SK-N-SH (cell line): ENCODE results near the gene UPK1A. TPM values are rescaled to one million over a fixed set of nuclear protein-coding genes. Genes with fewer than 3 reads are reported as not detected.

ENCODE experiments used
- CTCF ChIA-PET: fragments of 300-600, 350-600 bp; formaldehyde crosslinking; extraction: SDS; loops from one replicate; lab custom pipeline; 2021; lab: Yijun Ruan, JAX
- POLR2A ChIA-PET: fragments of 350-600 bp; sonication (Branson Sonifier 250); formaldehyde crosslinking; extraction: SDS; loops from one replicate; lab custom pipeline; 2020; ENCODE audit warnings: antibody characterized with exemption, inconsistent platforms; lab: Yijun Ruan, JAX
- DNase-seq: peaks from one replicate; pipeline ENCODE4 v3.0.0; 2012
- H2AFZ ChIP-seq: fragments of 200-600 bp; sonication (generic); 2 replicates; pipeline ENCODE4 v1.8.1; 2016; ENCODE audit warnings: antibody characterized with exemption, mild to moderate bottlenecking, low read depth
- H3F3A ChIP-seq: fragments of 200-600 bp; sonication (generic); replicated peaks from 2 replicates; pipeline ENCODE3; 2016; ENCODE audit warnings: antibody characterized with exemption, mild to moderate bottlenecking; ENCODE audit not compliant: insufficient read depth
- H3K27ac ChIP-seq, 2 experiments: fragments of 200-500 bp in 1 of 2; fragments of 200-600 bp in 1 of 2; sonication (Bioruptor generic) in 1 of 2; sonication (generic), shearing (Covaris generic) in 1 of 2; 2 replicates each; pipeline versions ENCODE4 v1.5.1 to v1.6.1; 2014 to 2016; ENCODE audit warnings: low read depth in 2 of 2, inconsistent platforms in 1 of 2, low read length in 1 of 2, mild to moderate bottlenecking in 1 of 2, mixed read lengths in 1 of 2
- H3K27me3 ChIP-seq: fragments of 200-600 bp; sonication (generic), shearing (Covaris generic); 2 replicates; pipeline ENCODE4 v1.6.1; 2016; ENCODE audit warnings: mixed run types; ENCODE audit not compliant: insufficient read depth
- H3K36me3 ChIP-seq, 2 experiments: fragments of 200-500 bp in 1 of 2; fragments of 200-600 bp in 1 of 2; sonication (Bioruptor generic) in 1 of 2; sonication (generic) in 1 of 2; replicated peaks in 1 of 2; 2 replicates each; pipeline versions ENCODE3 to v1.5.1; 2014 to 2016; ENCODE audit warnings: low read length in 1 of 2, mild to moderate bottlenecking in 1 of 2; ENCODE audit not compliant: insufficient read depth in 2 of 2, control insufficient read depth in 1 of 2
- H3K4me1 ChIP-seq, 2 experiments: fragments of 200-500 bp in 1 of 2; fragments of 200-600 bp in 1 of 2; sonication (Bioruptor generic) in 1 of 2; sonication (generic), shearing (Covaris generic) in 1 of 2; 2 replicates each; pipeline versions ENCODE4 v1.5.1 to v1.6.1; 2014 to 2016; ENCODE audit warnings: low read depth in 1 of 2, low read length in 1 of 2, mixed run types in 1 of 2; ENCODE audit not compliant: insufficient read depth in 2 of 2, control insufficient read depth in 1 of 2
- H3K4me2 ChIP-seq: fragments of 200-600 bp; sonication (generic), shearing (Covaris generic); 2 replicates; pipeline ENCODE4 v1.6.1; 2017; ENCODE audit warnings: mixed run types
- H3K4me3 ChIP-seq, 2 experiments: fragments of 200-500 bp in 1 of 2; fragments of 200-600 bp in 1 of 2; sonication (Bioruptor generic) in 1 of 2; sonication (generic), shearing (Covaris generic) in 1 of 2; 2 replicates each; pipeline versions ENCODE4 v1.5.1 to v1.8.1; 2014 to 2016; ENCODE audit warnings: low read depth in 2 of 2, inconsistent platforms in 1 of 2, low read length in 1 of 2, mild to moderate bottlenecking in 1 of 2, mixed read lengths in 1 of 2, moderate library complexity in 1 of 2
- H3K79me2 ChIP-seq: fragments of 200-600 bp; sonication (generic); 2 replicates; pipeline ENCODE4 v1.8.1; 2017; ENCODE audit warnings: mild to moderate bottlenecking; ENCODE audit not compliant: insufficient read depth
- H3K9ac ChIP-seq: fragments of 200-600 bp; sonication (generic); 2 replicates; pipeline ENCODE4 v1.6.1; 2017; ENCODE audit warnings: mixed run types
- H3K9me2 ChIP-seq: fragments of 200-600 bp; sonication (generic); 2 replicates; pipeline ENCODE4 v1.6.1; 2017; ENCODE audit warnings: mixed run types
- H3K9me3 ChIP-seq: fragments of 200-600 bp; sonication (generic); 2 replicates; pipeline ENCODE4 v1.6.1; 2017; ENCODE audit warnings: mixed run types, mild to moderate bottlenecking, moderate library complexity
- H4K20me1 ChIP-seq: fragments of 200-600 bp; sonication (generic); 2 replicates; pipeline ENCODE4 v1.6.1; 2017; ENCODE audit warnings: mild to moderate bottlenecking, mixed run types; ENCODE audit not compliant: insufficient read depth
- ELF1 ChIP-seq: IDR thresholded peaks from 2 replicates; pipeline ENCODE4 v1.4.0; 2012
- EP300 ChIP-seq, 2 experiments: IDR thresholded peaks; 2 replicates each; pipeline versions ENCODE4 v1.4.0 to v1.6.1; 2012; ENCODE audit warnings: borderline replicate concordance in 1 of 2, low read depth in 1 of 2, low read length in 1 of 2
- EZH2phosphoT487 ChIP-seq: fragments of 200-600 bp; sonication (generic); IDR thresholded peaks from 2 replicates; pipeline ENCODE4 v1.6.1; 2017; ENCODE audit warnings: low read depth, mixed run types, mild to moderate bottlenecking, antibody characterized with exemption, moderate library complexity, borderline replicate concordance
- FOSL2 ChIP-seq: IDR thresholded peaks from 2 replicates; pipeline ENCODE4 v1.4.0; 2012; ENCODE audit warnings: low read depth, mild to moderate bottlenecking, moderate library complexity, borderline replicate concordance
- FOXM1 ChIP-seq: IDR thresholded peaks from 2 replicates; pipeline ENCODE4 v1.4.0; 2012; ENCODE audit warnings: low read depth, mild to moderate bottlenecking
- GABPA ChIP-seq: IDR thresholded peaks from 2 replicates; pipeline ENCODE4 v1.4.0; 2012; ENCODE audit warnings: low read depth, mild to moderate bottlenecking
- GATA2 ChIP-seq: sonication (generic); formaldehyde crosslinking; IDR thresholded peaks from 2 replicates; pipeline ENCODE4 v1.5.0; 2020; ENCODE audit warnings: mild to moderate bottlenecking, missing genetic modification reagents
- JUND ChIP-seq: IDR thresholded peaks from 2 replicates; pipeline ENCODE4 v1.4.0; 2012
- NRF1 ChIP-seq: IDR thresholded peaks from 2 replicates; pipeline ENCODE4 v1.6.1; 2012; ENCODE audit warnings: low read depth, mild to moderate bottlenecking, low read length
- RAD21 ChIP-seq: IDR thresholded peaks from 2 replicates; pipeline ENCODE4 v1.6.1; 2012; ENCODE audit warnings: mild to moderate bottlenecking, low read length
- RXRA ChIP-seq: IDR thresholded peaks from 2 replicates; pipeline ENCODE4 v1.4.0; 2012; ENCODE audit warnings: low read depth, mild to moderate bottlenecking, borderline replicate concordance
- SMC3 ChIP-seq: IDR thresholded peaks from 2 replicates; pipeline ENCODE4 v1.6.1; 2012; ENCODE audit warnings: low read depth, low read length, improper control_type of control experiment
- WGBS: methylation state at CpG from one replicate; pipeline ENCODE4 v1.1.6; 2017; ENCODE audit warnings: low lambda C conversion rate; 5-methylcytosine and 5-hydroxymethylcytosine counted together
- polyA plus RNA-seq, 3 experiments: library from polyadenylated mRNA; depleted of rRNA; stranded (reverse); fragments of >200 nt; gene quantifications; 2 replicates each; pipeline ENCODE4 v1.2.3, GENCODE V29; 2012
- TF ChIP-seq, protein P1 (sequence below): IDR thresholded peaks from 2 replicates; pipeline ENCODE4; 2012
- TF ChIP-seq, protein P2 (sequence below): IDR thresholded peaks from 2 replicates; pipeline ENCODE4 v1.4.0; 2012; ENCODE audit warnings: low read depth
- TF ChIP-seq, protein P3 (sequence below): IDR thresholded peaks from 2 replicates; pipeline ENCODE4 v1.4.0; 2012; ENCODE audit warnings: low read depth, borderline replicate concordance
- TF ChIP-seq, protein P4 (sequence below): fragments of 200-600 bp; sonication (generic); IDR thresholded peaks from 2 replicates; pipeline ENCODE4 v1.6.1; 2017; ENCODE audit warnings: antibody characterized with exemption, mild to moderate bottlenecking, moderate library complexity
- TF ChIP-seq, protein P5 (sequence below): IDR thresholded peaks from 2 replicates; pipeline ENCODE4 v1.4.0; 2012; ENCODE audit warnings: low read depth, borderline replicate concordance

The UPK1A gene
- polyA plus RNA-seq, 1 of the 3 experiments (the other 2 are of a cell fraction): 0.16 TPM

DNA sequence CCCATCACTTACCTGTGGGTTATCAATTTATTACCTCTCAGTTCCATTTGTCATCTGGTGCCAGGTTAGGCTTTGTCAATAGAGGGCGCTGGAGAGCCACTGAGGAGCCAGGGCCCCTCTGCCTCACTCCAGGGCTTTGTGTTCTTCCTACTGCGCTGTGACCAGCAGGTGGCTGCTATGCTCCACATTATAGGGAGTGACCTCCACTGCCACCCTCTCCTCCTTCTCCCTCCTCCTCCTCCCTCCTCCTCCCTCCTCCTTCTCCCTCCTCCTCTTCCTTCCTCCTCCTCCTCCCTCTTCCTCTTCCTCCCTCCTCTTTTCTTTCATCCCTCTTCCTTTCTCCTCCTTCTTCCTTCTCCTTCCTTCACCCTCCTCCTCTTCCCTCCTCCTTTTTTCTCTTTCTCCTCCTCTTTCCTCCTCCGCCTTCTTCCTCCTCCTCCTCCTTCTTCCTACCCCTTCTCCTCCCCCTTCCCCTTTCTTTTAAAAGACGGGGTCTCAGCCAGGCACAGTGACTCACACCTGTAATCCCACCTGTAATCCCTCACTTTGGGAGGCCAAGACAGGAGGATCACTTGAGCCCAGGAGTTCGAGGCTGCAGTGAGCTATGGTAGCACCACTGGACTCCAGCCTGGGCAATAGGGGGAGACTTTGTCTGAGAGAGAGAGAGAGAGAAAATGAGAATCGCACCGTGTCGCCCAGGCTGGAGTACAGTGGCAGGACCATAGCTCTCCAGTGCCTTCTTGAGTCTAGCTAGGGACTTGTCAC is 27.7 kb downstream of the UPK1A start:
- ChIA-PET CTCF (interaction anchor here (0.7 to 4.1 kb wide), 11 partner anchors 9 to 188 kb away, joined by 3 to 33 read pairs (median 4); partner anchors contain the start of genes PSENEN, U2AF1L4 and ZBTB32), POLR2A (no interaction called here)
- H3K9ac ChIP-seq: no peak overlapping the region
- DNase-seq: peak; percentile 90
- H3K4me1 ChIP-seq: no peaks in the 10 kb centered on the region
- no peak overlapping the region for H3K4me2 ChIP-seq
- WGBS: 31% methylated on average over 8 of the region's 8 CpGs
- no peaks in the 10 kb centered on the region for H3K36me3 ChIP-seq
- H2AFZ ChIP-seq: no peak overlapping the region
- H3K9me3 ChIP-seq: no peaks in the 10 kb centered on the region
- H3K27ac ChIP-seq: no peak overlapping the region
- H3K27me3 ChIP-seq: peaks cover 7% of the 10 kb centered on the region; the same call in 1 of the 2 replicates
- no peaks in the 10 kb centered on the region for H4K20me1 ChIP-seq
- peaks cover 11% of the 10 kb centered on the region for H3F3A ChIP-seq
- no peaks in the 10 kb centered on the region for H3K79me2 ChIP-seq
- no peak overlapping the region; a peak in 1 of 4 replicates for H3K4me3 ChIP-seq
- TF ChIP-seq NRF1 (no peak), FOXM1 (no peak), GABPA (no peak), SMC3 (peak; percentile 93), EP300 (IDR thresholded peaks at IDR 0.05; ENCODE audit: borderline replicate concordance in 1 of 2, low read depth in 1 of 2, low read length in 1 of 2) (no peak), GATA2 (CRISPR knock-in tag) (no peak), RAD21 (peak; percentile 92)
- TF ChIP-seq, protein P1, sequence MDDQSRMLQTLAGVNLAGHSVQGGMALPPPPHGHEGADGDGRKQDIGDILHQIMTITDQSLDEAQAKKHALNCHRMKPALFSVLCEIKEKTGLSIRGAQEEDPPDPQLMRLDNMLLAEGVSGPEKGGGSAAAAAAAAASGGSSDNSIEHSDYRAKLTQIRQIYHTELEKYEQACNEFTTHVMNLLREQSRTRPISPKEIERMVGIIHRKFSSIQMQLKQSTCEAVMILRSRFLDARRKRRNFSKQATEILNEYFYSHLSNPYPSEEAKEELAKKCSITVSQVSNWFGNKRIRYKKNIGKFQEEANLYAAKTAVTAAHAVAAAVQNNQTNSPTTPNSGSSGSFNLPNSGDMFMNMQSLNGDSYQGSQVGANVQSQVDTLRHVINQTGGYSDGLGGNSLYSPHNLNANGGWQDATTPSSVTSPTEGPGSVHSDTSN: peak; percentile 18; the same call in 1 of the 2 replicates
- TF ChIP-seq, protein P2, sequence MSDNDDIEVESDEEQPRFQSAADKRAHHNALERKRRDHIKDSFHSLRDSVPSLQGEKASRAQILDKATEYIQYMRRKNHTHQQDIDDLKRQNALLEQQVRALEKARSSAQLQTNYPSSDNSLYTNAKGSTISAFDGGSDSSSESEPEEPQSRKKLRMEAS: no peak
- TF ChIP-seq, protein P3, sequence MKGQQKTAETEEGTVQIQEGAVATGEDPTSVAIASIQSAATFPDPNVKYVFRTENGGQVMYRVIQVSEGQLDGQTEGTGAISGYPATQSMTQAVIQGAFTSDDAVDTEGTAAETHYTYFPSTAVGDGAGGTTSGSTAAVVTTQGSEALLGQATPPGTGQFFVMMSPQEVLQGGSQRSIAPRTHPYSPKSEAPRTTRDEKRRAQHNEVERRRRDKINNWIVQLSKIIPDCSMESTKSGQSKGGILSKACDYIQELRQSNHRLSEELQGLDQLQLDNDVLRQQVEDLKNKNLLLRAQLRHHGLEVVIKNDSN: no peak
- TF ChIP-seq, protein P4, sequence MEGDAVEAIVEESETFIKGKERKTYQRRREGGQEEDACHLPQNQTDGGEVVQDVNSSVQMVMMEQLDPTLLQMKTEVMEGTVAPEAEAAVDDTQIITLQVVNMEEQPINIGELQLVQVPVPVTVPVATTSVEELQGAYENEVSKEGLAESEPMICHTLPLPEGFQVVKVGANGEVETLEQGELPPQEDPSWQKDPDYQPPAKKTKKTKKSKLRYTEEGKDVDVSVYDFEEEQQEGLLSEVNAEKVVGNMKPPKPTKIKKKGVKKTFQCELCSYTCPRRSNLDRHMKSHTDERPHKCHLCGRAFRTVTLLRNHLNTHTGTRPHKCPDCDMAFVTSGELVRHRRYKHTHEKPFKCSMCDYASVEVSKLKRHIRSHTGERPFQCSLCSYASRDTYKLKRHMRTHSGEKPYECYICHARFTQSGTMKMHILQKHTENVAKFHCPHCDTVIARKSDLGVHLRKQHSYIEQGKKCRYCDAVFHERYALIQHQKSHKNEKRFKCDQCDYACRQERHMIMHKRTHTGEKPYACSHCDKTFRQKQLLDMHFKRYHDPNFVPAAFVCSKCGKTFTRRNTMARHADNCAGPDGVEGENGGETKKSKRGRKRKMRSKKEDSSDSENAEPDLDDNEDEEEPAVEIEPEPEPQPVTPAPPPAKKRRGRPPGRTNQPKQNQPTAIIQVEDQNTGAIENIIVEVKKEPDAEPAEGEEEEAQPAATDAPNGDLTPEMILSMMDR: peak; percentile 98
- H3K9me2 ChIP-seq: no peaks in the 10 kb centered on the region

DNA sequence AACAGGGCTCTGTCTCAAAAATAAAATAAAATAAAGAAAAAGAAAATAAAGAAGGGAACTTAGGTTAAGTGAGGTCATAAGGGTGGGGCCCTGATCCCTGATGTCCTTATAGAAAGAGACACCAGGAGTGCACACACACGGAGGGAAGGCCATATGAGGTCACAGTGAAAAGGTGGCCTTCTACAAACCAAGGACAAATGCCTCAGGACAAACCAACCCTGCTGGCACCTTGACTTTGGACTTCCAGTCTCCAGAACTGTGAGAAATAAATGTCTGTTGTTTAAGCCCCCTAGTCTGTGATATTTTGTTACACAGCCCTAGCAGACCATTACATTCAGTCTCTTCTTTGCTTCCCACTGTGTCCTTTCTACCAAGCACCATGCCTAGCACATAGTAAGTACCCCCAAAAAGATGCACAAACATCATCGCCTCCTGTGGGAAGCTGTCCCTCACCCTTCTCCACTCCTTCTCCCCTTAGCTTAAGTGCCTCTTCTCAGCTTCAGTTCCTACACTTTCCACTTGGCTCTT is 29.6 kb downstream of the UPK1A start:
- H2AFZ ChIP-seq: no peak overlapping the region
- H3K4me1 ChIP-seq: no peaks in the 10 kb centered on the region
- CTCF ChIA-PET: interaction anchor here (0.6 to 2.2 kb wide), 4 partner anchors 13 to 124 kb away, joined by 3 to 8 read pairs (median 4); no protein-coding TSS in a partner anchor
- H4K20me1 ChIP-seq: no peaks in the 10 kb centered on the region
- no peak overlapping the region for H3K27ac ChIP-seq
- WGBS: 59% methylated on average over 2 of the region's 2 CpGs
- no peaks in the 10 kb centered on the region for H3F3A ChIP-seq
- DNase-seq: no peak
- H3K9me3 ChIP-seq: no peaks in the 10 kb centered on the region
- H3K4me2 ChIP-seq: no peak overlapping the region
- peaks cover 7% of the 10 kb centered on the region; the same call in 1 of the 2 replicates for H3K27me3 ChIP-seq
- no peak overlapping the region for H3K9ac ChIP-seq
- H3K79me2 ChIP-seq: no peaks in the 10 kb centered on the region
- no peak overlapping the region for H3K4me3 ChIP-seq
- H3K36me3 ChIP-seq: no peaks in the 10 kb centered on the region
- POLR2A ChIA-PET: no interaction called here
- no peaks in the 10 kb centered on the region for H3K9me2 ChIP-seq
- no peak for TF ChIP-seq RXRA
- TF ChIP-seq FOSL2: no peak
- TF ChIP-seq, protein P5, sequence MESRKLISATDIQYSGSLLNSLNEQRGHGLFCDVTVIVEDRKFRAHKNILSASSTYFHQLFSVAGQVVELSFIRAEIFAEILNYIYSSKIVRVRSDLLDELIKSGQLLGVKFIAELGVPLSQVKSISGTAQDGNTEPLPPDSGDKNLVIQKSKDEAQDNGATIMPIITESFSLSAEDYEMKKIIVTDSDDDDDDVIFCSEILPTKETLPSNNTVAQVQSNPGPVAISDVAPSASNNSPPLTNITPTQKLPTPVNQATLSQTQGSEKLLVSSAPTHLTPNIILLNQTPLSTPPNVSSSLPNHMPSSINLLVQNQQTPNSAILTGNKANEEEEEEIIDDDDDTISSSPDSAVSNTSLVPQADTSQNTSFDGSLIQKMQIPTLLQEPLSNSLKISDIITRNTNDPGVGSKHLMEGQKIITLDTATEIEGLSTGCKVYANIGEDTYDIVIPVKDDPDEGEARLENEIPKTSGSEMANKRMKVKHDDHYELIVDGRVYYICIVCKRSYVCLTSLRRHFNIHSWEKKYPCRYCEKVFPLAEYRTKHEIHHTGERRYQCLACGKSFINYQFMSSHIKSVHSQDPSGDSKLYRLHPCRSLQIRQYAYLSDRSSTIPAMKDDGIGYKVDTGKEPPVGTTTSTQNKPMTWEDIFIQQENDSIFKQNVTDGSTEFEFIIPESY: no peak
- TF ChIP-seq, protein P4: no peak
- TF ChIP-seq, protein P2: no peak
- no peak for TF ChIP-seq GATA2 (CRISPR knock-in tag)
- TF ChIP-seq ELF1: no peak
- no peak for TF ChIP-seq JUND
- TF ChIP-seq EZH2phosphoT487: no peak
- TF ChIP-seq NRF1: no peak
